Measurements from ENCODE around the gene ZNF385A.

Gene ZNF385A

DNA sequence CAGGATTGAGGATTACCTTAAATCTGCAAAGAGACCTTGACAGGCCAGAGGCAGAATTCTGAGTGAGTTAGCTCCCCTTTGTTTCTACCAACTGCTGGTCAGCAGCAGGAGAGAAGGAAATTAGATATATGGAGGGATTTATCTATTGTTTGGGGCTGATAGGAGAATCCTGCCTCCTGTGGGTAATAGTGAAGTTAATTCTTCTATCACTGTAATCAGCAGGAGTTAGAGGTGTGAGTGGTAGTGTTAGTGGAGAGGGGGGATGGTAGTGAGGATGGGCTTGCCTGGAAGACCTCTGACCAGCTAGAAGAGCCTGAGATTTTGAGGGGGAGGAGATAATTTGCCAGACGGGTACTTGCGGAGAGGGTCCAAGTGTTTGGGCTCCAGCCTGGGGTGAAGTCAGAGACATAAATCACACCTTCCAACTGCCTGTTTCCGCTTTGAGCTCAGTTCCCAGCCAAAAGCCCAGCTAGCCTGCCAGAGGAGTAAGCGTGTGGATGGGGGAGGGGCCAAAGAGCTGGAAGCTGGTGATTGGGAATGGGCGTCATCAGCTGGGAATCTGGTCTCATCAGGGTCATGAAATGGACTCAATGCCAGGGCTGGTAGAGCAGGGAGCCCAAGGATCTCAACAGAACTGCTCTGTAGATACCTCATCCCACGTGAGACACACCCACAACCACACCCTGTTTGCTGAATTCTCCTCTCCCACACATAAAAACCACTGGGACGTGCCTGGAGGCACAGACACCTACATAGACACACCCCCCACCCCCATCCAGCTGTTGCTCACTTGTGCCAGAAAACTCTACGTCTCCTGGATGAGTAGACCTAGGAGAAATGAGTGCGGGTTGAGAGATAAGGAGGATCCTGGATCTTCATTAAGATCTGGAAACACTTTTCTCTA is 47.6 kb upstream of the ZNF385A start (continued):
- TF ChIP-seq ZNF600 (tag by site-specific recombination; IDR thresholded peaks at IDR 0.05) (peak; percentile 85), ZNF221 (tag by site-specific recombination; IDR thresholded peaks at IDR 0.05; ENCODE audit: borderline replicate concordance) (no peak), ZNF292 (tag by site-specific recombination; IDR thresholded peaks at IDR 0.05; ENCODE audit: borderline replicate concordance, low read depth) (no peak), HOXD13 (CRISPR knock-in tag; IDR thresholded peaks at IDR 0.05; ENCODE audit: borderline replicate concordance) (no peak), ZNF664 (tag by site-specific recombination; IDR thresholded peaks at IDR 0.05) (no peak), ZNF792 (tag by site-specific recombination; IDR thresholded peaks at IDR 0.05) (no peak), ZNF561 (tag by site-specific recombination; IDR thresholded peaks at IDR 0.05; ENCODE audit: borderline replicate concordance) (no peak), ZNF639 (tag by site-specific recombination; IDR thresholded peaks at IDR 0.05) (no peak), HOXA7 (CRISPR knock-in tag; IDR thresholded peaks at IDR 0.05; ENCODE audit: borderline replicate concordance) (no peak), ZNF350 (tag by site-specific recombination; IDR thresholded peaks at IDR 0.05) (no peak), OSR2 (tag by site-specific recombination; IDR thresholded peaks at IDR 0.05) (peak; percentile 36; the same call in 1 of the 2 replicates), PRDM1 (tag by site-specific recombination; IDR thresholded peaks at IDR 0.05) (no peak), MEIS1 (CRISPR knock-in tag; IDR thresholded peaks at IDR 0.05; ENCODE audit: borderline replicate concordance) (0 out of 2 replicates have a peak, but pooled peaks have one; percentile 54), ZNF514 (tag by site-specific recombination; IDR thresholded peaks at IDR 0.05) (no peak), ZNF529 (tag by site-specific recombination; IDR thresholded peaks at IDR 0.05; ENCODE audit: insufficient replicate concordance) (no peak), GLIS1 (tag by site-specific recombination; IDR thresholded peaks at IDR 0.05) (no peak), WT1 (tag by site-specific recombination; IDR thresholded peaks at IDR 0.05) (no peak), YY1 (tag by site-specific recombination; IDR thresholded peaks at IDR 0.05) (no peak), ZNF10 (tag by site-specific recombination; IDR thresholded peaks at IDR 0.05) (peak; percentile 85), KLF1 (tag by site-specific recombination; IDR thresholded peaks at IDR 0.05) (peak; percentile 99), ZNF112 (tag by site-specific recombination; IDR thresholded peaks at IDR 0.05) (no peak), ZBTB10 (tag by site-specific recombination; IDR thresholded peaks at IDR 0.05) (no peak), ZBTB6 (tag by site-specific recombination; IDR thresholded peaks at IDR 0.05) (no peak), ZNF433 (tag by site-specific recombination; IDR thresholded peaks at IDR 0.05; ENCODE audit: low read depth) (no peak)
- TF ChIP-seq, protein P1, sequence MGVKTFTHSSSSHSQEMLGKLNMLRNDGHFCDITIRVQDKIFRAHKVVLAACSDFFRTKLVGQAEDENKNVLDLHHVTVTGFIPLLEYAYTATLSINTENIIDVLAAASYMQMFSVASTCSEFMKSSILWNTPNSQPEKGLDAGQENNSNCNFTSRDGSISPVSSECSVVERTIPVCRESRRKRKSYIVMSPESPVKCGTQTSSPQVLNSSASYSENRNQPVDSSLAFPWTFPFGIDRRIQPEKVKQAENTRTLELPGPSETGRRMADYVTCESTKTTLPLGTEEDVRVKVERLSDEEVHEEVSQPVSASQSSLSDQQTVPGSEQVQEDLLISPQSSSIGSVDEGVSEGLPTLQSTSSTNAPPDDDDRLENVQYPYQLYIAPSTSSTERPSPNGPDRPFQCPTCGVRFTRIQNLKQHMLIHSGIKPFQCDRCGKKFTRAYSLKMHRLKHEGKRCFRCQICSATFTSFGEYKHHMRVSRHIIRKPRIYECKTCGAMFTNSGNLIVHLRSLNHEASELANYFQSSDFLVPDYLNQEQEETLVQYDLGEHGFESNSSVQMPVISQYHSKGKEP (tag by site-specific recombination; IDR thresholded peaks at IDR 0.05) = no peak
- TF ChIP-seq, protein P2, sequence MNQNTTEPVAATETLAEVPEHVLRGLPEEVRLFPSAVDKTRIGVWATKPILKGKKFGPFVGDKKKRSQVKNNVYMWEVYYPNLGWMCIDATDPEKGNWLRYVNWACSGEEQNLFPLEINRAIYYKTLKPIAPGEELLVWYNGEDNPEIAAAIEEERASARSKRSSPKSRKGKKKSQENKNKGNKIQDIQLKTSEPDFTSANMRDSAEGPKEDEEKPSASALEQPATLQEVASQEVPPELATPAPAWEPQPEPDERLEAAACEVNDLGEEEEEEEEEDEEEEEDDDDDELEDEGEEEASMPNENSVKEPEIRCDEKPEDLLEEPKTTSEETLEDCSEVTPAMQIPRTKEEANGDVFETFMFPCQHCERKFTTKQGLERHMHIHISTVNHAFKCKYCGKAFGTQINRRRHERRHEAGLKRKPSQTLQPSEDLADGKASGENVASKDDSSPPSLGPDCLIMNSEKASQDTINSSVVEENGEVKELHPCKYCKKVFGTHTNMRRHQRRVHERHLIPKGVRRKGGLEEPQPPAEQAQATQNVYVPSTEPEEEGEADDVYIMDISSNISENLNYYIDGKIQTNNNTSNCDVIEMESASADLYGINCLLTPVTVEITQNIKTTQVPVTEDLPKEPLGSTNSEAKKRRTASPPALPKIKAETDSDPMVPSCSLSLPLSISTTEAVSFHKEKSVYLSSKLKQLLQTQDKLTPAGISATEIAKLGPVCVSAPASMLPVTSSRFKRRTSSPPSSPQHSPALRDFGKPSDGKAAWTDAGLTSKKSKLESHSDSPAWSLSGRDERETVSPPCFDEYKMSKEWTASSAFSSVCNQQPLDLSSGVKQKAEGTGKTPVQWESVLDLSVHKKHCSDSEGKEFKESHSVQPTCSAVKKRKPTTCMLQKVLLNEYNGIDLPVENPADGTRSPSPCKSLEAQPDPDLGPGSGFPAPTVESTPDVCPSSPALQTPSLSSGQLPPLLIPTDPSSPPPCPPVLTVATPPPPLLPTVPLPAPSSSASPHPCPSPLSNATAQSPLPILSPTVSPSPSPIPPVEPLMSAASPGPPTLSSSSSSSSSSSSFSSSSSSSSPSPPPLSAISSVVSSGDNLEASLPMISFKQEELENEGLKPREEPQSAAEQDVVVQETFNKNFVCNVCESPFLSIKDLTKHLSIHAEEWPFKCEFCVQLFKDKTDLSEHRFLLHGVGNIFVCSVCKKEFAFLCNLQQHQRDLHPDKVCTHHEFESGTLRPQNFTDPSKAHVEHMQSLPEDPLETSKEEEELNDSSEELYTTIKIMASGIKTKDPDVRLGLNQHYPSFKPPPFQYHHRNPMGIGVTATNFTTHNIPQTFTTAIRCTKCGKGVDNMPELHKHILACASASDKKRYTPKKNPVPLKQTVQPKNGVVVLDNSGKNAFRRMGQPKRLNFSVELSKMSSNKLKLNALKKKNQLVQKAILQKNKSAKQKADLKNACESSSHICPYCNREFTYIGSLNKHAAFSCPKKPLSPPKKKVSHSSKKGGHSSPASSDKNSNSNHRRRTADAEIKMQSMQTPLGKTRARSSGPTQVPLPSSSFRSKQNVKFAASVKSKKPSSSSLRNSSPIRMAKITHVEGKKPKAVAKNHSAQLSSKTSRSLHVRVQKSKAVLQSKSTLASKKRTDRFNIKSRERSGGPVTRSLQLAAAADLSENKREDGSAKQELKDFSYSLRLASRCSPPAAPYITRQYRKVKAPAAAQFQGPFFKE (tag by site-specific recombination; IDR thresholded peaks at IDR 0.05; ENCODE audit: borderline replicate concordance) = no peak
